AG04449 (cell line): ENCODE data around the gene DNM3.

Source experiments
- CTCF ChIA-PET: fragments of 350-600 bp; formaldehyde crosslinking; extraction: SDS; loops from one replicate; lab custom pipeline; 2021; ENCODE audit warnings: antibody characterized with exemption; lab: Yijun Ruan, JAX
- POLR2A ChIA-PET: fragments of 400-600, 350-600 bp; formaldehyde crosslinking; extraction: SDS; loops from one replicate; lab custom pipeline; 2020; ENCODE audit warnings: antibody characterized with exemption, inconsistent platforms; lab: Yijun Ruan, JAX
- DNase-seq: peaks from one replicate; pipeline ENCODE4 v3.0.0-alpha.2; 2010; ENCODE audit warnings: low read depth, low spot score
- H3K4me3 ChIP-seq: 2 replicates; pipeline ENCODE4 v1.5.1; 2011; ENCODE audit warnings: low read depth, mild to moderate bottlenecking, control low read depth, low read length
- TF ChIP-seq, protein P1 (sequence below): IDR thresholded peaks from one replicate; pipeline ENCODE4 v1.5.1; 2011; ENCODE audit warnings: mild to moderate bottlenecking, moderate library complexity, low read length, control low read depth, inconsistent platforms; ENCODE audit not compliant: insufficient read depth; ENCODE audit errors: missing control alignments

Gene DNM3

GRCh38 chr1:172402878-172403569 is 561.7 kb downstream of the DNM3 start:
- no peak for DNase-seq
- ChIA-PET POLR2A (no interaction called here), CTCF (interaction anchor here (0.9 to 1.8 kb wide), 4 partner anchors 9 to 417 kb away, joined by 3 to 10 read pairs (median 4); no protein-coding TSS in a partner anchor)
- TF ChIP-seq, protein P1, sequence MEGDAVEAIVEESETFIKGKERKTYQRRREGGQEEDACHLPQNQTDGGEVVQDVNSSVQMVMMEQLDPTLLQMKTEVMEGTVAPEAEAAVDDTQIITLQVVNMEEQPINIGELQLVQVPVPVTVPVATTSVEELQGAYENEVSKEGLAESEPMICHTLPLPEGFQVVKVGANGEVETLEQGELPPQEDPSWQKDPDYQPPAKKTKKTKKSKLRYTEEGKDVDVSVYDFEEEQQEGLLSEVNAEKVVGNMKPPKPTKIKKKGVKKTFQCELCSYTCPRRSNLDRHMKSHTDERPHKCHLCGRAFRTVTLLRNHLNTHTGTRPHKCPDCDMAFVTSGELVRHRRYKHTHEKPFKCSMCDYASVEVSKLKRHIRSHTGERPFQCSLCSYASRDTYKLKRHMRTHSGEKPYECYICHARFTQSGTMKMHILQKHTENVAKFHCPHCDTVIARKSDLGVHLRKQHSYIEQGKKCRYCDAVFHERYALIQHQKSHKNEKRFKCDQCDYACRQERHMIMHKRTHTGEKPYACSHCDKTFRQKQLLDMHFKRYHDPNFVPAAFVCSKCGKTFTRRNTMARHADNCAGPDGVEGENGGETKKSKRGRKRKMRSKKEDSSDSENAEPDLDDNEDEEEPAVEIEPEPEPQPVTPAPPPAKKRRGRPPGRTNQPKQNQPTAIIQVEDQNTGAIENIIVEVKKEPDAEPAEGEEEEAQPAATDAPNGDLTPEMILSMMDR, result no peak
- no peak overlapping the region for H3K4me3 ChIP-seq

DNA sequence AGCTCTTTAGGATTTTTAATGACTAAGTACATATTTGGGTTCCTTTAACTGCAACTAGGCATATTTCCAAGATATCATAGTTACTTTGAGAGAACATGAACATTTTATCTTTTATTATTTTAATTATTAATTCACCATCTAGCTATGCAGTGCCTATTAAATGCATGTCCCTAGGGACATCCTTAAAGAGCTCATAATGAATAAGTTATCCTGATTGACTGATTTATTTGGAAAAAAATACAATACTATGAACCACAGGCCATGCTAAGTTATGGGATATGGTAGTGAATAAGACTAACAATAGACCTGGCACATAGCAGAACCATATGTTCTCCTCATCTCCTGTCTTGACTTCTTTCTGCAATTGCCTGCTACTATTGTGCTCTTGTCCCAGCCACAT is 562.8 kb downstream of the DNM3 start:
- ChIA-PET POLR2A (interaction anchor here (0.5 to 0.7 kb wide), 2 partner anchors 14 to 989 kb away, joined by 3 read pairs; no protein-coding TSS in a partner anchor), CTCF (interaction anchor here (1.8 to 1.9 kb wide), 2 partner anchors 401 to 402 kb away, joined by 7 to 10 read pairs; no protein-coding TSS in a partner anchor)
- TF ChIP-seq, protein P1, result no peak
- no peak overlapping the region for H3K4me3 ChIP-seq
- no peak for DNase-seq

- POLR2A ChIA-PET, result interaction anchor here (0.7 kb wide), 1 partner anchor 988 kb away, joined by 3 read pairs; no protein-coding TSS in a partner anchor
- TF ChIP-seq, protein P1, result no peak
- DNase-seq, result no peak
- CTCF ChIA-PET, result interaction anchor here (1.0 to 1.9 kb wide), 5 partner anchors 25 to 421 kb away, joined by 3 to 7 read pairs (median 3); partner anchors contain the start of gene PIGC
- no peak overlapping the region for H3K4me3 ChIP-seq
These were observed 564.6 kb downstream of the DNM3 start for GRCh38 chr1:172405912-172406311.

DNA sequence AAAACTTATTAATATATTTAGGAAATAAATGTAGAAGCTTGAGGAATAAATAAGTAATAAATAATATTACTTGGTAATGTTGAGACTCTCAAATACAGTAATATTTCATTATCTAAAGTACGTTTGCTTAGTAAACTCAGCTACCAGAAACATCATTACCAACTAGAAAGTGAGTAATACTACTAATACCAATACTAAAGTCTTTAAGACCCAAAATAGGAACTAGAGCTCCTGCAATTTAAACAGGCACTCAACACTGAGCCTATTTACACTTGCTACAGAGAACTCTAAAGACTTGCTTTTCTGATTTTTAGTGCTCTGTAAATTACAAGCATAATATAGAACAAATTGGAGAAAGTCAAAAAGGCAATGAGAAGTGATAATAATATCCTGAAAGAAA is 565.7 kb downstream of the DNM3 start:
- POLR2A ChIA-PET, result no interaction called here
- TF ChIP-seq, protein P1, result no peak
- DNase-seq, result no peak
- CTCF ChIA-PET, result interaction anchor here (0.8 kb wide), 1 partner anchor 21 kb away, joined by 3 read pairs; no protein-coding TSS in a partner anchor
- no peak overlapping the region for H3K4me3 ChIP-seq

DNA sequence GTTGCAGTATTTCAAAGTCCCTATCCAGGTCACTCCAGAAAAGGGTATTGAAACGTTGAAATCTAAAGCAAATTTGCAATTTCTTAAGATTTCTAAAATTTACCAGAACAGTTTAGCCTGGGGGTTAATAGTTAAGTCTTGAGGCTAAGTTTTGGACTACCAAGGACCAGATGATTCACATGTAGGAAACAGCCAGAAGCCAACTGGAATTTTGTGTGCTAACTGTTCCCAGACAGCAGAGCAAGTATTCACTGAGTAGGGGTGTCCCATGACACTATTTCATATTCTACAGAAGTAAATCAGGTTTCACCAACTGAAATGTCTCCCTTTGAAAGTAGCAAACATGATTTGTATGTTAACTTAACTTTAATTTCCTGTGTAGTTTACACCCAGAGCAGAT is 567.7 kb downstream of the DNM3 start:
- ChIA-PET CTCF (interaction anchor here (0.7 to 2.5 kb wide), 8 partner anchors 10 to 425 kb away, joined by 3 to 8 read pairs (median 4); partner anchors contain the start of gene PIGC), POLR2A (no interaction called here)
- no peak overlapping the region for H3K4me3 ChIP-seq
- TF ChIP-seq, protein P1, result no peak
- no peak for DNase-seq

DNA sequence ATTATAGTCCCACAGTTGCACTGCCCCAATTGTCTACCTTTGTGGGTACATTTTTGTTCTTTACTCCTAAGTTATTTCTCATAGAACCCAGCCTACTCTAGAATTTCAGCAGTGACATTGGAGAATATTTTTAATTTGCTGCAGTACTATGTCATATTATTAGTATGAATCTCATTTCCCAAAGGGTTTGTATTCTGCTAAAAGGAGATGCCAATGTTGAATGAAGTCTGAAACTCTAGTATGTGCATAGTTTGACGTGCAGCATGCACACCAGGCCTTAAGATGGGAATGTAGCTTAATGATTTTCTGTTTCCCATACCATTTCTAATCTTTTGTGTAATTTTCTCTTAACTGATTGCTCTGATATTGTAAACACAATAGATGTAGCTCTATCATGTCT is 568.7 kb downstream of the DNM3 start:
- H3K4me3 ChIP-seq, result no peak overlapping the region
- TF ChIP-seq, protein P1, result no peak
- CTCF ChIA-PET, result interaction anchor here (0.7 to 2.5 kb wide), 3 partner anchors 10 to 408 kb away, joined by 3 to 6 read pairs (median 6); no protein-coding TSS in a partner anchor
- POLR2A ChIA-PET, result no interaction called here
- no peak for DNase-seq
